ENCODE data around the gene PM20D2.

Gene PM20D2

DNA sequence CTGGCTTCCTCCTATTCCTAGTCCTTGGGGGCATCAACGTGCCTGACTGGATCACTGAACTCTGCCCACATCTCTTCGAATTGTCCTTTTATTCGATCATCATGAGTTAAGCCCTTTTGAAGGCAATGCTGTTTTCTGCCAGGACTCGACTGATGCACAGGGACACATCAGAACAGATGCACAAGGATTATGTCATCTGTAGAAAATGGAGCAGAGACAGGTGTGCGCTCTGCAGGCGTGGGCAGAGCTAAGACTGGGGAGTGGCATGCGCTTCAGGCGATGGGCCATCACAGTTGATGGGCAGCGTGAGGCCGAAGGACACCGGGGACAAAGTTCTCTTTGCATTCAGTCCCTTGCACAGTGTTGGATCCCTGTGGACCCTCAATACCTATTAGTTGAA is 58.2 kb downstream of the PM20D2 start:
- DNase-seq, result no peak

DNA sequence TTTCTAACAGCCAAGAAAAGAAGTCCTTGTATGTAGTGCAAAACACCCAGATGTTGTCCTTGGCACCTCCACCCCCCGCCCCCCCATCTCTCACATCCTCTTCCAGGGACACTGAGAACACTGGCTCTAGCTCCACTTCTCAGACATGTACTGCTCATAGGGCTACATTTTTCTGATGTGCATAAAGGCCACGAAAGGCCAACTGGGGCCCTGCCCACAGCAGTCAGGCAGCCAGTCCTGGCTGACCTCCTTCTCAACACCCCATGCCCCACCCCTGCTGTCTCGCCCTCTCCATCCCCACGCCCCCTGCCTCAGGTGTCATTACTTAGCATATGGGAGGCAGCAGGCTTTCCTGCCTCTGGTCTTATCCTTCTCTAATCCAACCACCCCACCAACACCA is 60.0 kb downstream of the PM20D2 start:
- no peak for DNase-seq

DNA sequence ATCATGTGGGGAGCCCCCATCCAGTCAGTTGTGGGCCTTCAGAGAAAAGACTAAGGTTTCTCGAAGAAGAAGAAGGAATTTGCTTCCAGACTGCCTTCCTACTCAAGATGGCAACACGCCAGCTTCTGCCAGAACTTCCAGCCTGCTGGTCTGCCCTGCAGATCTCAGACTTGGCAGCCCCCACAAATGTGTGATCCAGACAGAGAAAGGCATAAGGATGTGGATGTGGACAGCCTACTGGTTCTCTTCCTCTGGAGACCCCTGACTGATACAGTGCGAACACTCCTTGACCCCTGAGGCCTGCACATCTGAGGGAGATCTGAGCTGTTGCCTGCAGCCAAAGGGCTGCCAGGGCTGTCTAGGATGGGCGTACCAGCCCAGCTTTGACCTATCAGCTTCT is 62.7 kb downstream of the PM20D2 start:
- DNase-seq, result no peak

DNA sequence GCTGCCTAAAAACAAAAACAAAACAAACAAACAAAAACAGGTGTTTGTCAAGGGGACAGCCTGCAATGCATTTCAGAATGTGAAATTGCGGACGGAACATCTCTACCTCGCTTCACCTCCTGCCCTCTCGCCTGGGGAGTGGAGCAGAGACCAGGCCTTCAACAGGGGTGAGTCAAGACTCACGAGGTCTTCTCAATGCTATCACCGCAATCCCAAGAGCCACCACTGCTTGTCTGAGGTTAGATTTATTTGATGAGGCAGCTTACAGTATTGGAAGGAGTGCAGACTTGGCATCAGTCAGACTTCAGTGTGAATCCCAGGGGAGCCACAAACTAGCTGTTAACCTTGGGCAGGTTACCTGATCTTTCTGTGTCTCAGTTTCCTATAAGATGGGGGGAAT is 63.6 kb downstream of the PM20D2 start:
- DNase-seq, result no peak

DNA sequence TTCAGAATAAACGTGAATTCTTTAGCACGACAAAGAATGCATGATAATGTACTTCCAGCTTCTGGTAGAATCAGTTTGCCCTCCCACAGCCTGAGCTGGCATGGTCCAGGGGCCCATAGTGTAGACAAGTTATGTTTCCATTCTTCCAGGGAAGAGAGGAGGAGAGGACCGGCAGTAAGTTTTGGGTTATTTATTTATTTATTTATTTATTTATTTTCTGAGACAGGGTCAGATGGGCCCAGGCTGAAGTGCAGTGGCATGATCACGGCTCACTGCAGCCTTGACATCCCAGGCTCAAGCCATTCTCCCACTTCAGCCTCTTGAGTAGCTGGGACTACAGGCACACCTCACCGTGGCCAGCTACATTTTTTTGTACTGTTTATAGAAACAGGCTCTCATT is 66.6 kb downstream of the PM20D2 start:
- DNase-seq, result no peak

DNA sequence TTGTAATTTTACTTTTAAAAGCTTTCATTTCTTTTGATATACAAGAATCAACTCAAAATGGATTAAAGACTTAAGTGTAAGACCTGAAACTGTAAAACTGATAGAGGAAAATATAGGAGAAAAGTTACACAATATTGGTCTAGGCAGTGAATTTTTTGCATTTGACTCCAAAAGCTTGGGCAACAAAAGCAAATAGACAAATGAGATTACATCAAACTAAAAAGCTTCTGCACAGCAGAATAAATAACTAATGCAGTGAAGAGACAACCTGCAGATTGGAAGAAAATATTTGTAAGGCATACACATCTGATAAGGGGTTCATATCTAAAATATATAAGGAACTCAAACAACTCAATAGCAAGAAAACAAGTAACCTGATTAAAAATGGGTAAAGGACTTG is 68.3 kb downstream of the PM20D2 start:
- no peak for DNase-seq

Measured in hematopoietic multipotent progenitor cell treated with erythropoietin and hydrocortisone succinate and interleukin-3 and kit ligand, for 6 days (in vitro differentiated cells).